ENCODE data around the gene CCDC137.

DNA sequence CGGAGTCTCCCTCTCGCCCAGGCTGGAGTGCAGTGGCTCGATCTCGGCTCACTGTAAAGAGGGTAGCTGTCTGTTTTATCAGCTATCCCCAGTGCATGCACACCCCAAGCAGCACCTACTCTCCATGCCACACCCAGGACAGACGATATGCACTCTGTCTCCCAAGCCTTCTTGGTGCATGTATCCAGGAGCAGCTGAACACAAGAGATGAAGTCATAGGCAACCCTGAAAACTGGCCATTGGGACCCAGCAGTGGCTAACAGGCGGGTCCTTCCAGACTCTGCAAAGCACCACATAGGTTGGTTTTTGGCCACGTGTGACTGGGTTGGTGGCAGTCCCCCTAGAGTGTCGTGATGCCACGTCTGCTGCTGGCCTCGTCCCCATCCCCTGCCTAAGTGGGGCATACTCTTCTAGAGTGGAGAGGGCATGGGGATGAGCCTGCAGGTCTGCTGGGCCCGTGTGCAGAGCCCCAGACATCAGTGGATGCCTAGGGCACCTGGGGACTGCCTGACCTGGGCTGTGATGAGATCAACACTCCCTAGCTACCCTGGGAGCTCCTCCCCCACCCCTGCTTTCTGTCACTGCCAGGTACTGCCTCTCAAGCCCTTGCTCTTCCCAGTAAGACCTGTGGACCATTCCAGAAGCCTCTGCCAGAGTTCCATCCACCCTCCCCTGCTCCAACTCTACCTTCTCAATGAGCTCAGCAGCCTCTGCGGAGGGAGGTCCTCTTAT lies 19.5 kb upstream of the CCDC137 start:
- TF ChIP-seq CTCF (IDR thresholded peaks at IDR 0.05), result no peak
- no peak for TF ChIP-seq POLR2A (IDR thresholded peaks at IDR 0.05)

Data from thyroid gland (tissue), 4 donors.